DOHH2 (cell line): ENCODE measurements around the gene ADM5.

Experiments used
- H3F3A ChIP-seq: fragments of 200-600 bp; sonication (generic), shearing (Covaris generic); 2 replicates; pipeline ENCODE4 v1.6.0; 2016; ENCODE audit warnings: antibody characterized with exemption, mild to moderate bottlenecking; ENCODE audit not compliant: control insufficient read depth, insufficient read depth
- H3K27ac ChIP-seq: fragments of 200-600 bp; sonication (generic); 2 replicates; pipeline ENCODE4 v1.5.1; 2014; ENCODE audit warnings: low read depth, mild to moderate bottlenecking, low read length, moderate library complexity
- H3K27me3 ChIP-seq: fragments of 200-600 bp; sonication (generic); 2 replicates; pipeline ENCODE4 v1.6.1; 2014; ENCODE audit warnings: mild to moderate bottlenecking, low read length, mixed read lengths; ENCODE audit not compliant: control insufficient read depth
- H3K36me3 ChIP-seq: fragments of 200-600 bp; sonication (generic); 2 replicates; pipeline ENCODE4 v1.6.1; 2014; ENCODE audit warnings: mild to moderate bottlenecking, low read length, moderate library complexity, mixed read lengths; ENCODE audit not compliant: control insufficient read depth
- H3K4me1 ChIP-seq: fragments of 200-600 bp; sonication (generic); 2 replicates; pipeline ENCODE4 v1.6.1; 2014; ENCODE audit warnings: mild to moderate bottlenecking, low read length, mixed read lengths; ENCODE audit not compliant: control insufficient read depth
- H3K4me2 ChIP-seq: fragments of 200-600 bp; sonication (generic); 2 replicates; pipeline ENCODE4 v1.6.0; 2014; ENCODE audit warnings: mild to moderate bottlenecking, low read length, moderate library complexity
- H3K4me3 ChIP-seq: fragments of 200-600 bp; sonication (generic); 2 replicates; pipeline ENCODE4 v1.5.1; 2014; ENCODE audit warnings: mild to moderate bottlenecking, low read length, mixed read lengths
- H3K79me2 ChIP-seq: fragments of 200-600 bp; sonication (generic); 2 replicates; pipeline ENCODE4 v1.6.1; 2014; ENCODE audit warnings: mild to moderate bottlenecking, low read length, mixed read lengths; ENCODE audit not compliant: control insufficient read depth
- H3K9me2 ChIP-seq: fragments of 200-600 bp; sonication (generic); replicated peaks from 2 replicates; pipeline ENCODE4 v1.6.1; 2014; ENCODE audit warnings: mild to moderate bottlenecking, low read length, mixed read lengths; ENCODE audit not compliant: control insufficient read depth
- H3K9me3 ChIP-seq: fragments of 200-600 bp; sonication (generic); 2 replicates; pipeline ENCODE4 v1.6.1; 2014; ENCODE audit warnings: antibody characterized with exemption, low read length, mixed read lengths; ENCODE audit not compliant: control insufficient read depth, insufficient read depth
- H4K20me1 ChIP-seq: fragments of 200-600 bp; sonication (generic); 2 replicates; pipeline ENCODE4 v1.6.0; 2014; ENCODE audit warnings: low read depth, mild to moderate bottlenecking, antibody characterized with exemption, low read length, moderate library complexity; ENCODE audit not compliant: control insufficient read depth, insufficient read depth
- CTCF ChIP-seq: fragments of 200-600 bp; sonication (generic); IDR thresholded peaks from one replicate; pipeline ENCODE4 v1.5.1; 2014; ENCODE audit warnings: antibody characterized with exemption, mild to moderate bottlenecking, low read depth, low read length; ENCODE audit not compliant: poor library complexity, severe bottlenecking
- EZH2phosphoT487 ChIP-seq: fragments of 200-600 bp; sonication (generic); IDR thresholded peaks from 2 replicates; pipeline ENCODE4 v1.6.1; 2017; ENCODE audit warnings: borderline replicate concordance, mild to moderate bottlenecking, antibody characterized with exemption, low read length, moderate library complexity, mixed read lengths

Gene ADM5

GRCh38 chr19:49690656-49691242 is 1.4 kb downstream of the ADM5 start, which contains the start of gene CPT1C:
Gene CPT1C (plus strand): TSS chr19:49691116. CDS start chr19:49692253, 1,137 bp downstream.
- Histone ChIP-seq H3K27ac (no peak within 1 kb of the TSS), H3K4me3 (no peak within 1 kb of the TSS)

GRCh38 chr19:49691243-49692146 is 2.1 kb downstream of the ADM5 start:
- Histone ChIP-seq H3F3A (no peaks in the 10 kb centered on the region; the same call in 1 of the 2 replicates), H3K27me3 (no peaks in the 10 kb centered on the region), H3K4me1 (peaks cover 9% of the 10 kb centered on the region), H3K36me3 (peaks cover 40% of the 10 kb centered on the region), H3K27ac (no peak overlapping the region), H3K4me3 (no peak overlapping the region), H4K20me1 (no peaks in the 10 kb centered on the region), H3K9me3 (no peaks in the 10 kb centered on the region), H3K4me2 (no peak overlapping the region), H3K9me2 (no peaks in the 10 kb centered on the region), H3K79me2 (no peaks in the 10 kb centered on the region)
- no peak for TF ChIP-seq EZH2phosphoT487
- TF ChIP-seq CTCF: no peak

More at GRCh38 chr19:49690656-49691242, 1.4 kb downstream of the ADM5 start, which contains the start of gene CPT1C:
- H3K79me2 ChIP-seq: no peaks in the 10 kb centered on the region
- H3K9me3 ChIP-seq: no peaks in the 10 kb centered on the region
- peaks cover 3% of the 10 kb centered on the region; the same call in 1 of the 2 replicates for H4K20me1 ChIP-seq
- H3K27me3 ChIP-seq: no peaks in the 10 kb centered on the region
- H3K4me1 ChIP-seq: peaks cover 9% of the 10 kb centered on the region
- TF ChIP-seq CTCF (no peak), EZH2phosphoT487 (no peak)
- peaks cover 47% of the 10 kb centered on the region for H3K36me3 ChIP-seq
- H3F3A ChIP-seq: no peaks in the 10 kb centered on the region; the same call in 1 of the 2 replicates
- no peak within 1 kb of the TSS for H3K4me2 ChIP-seq
- no peaks in the 10 kb centered on the region for H3K9me2 ChIP-seq

GRCh38 chr19:49692147-49692506 is 2.7 kb downstream of the ADM5 start:
- TF ChIP-seq CTCF: no peak
- TF ChIP-seq EZH2phosphoT487: no peak
- H3F3A ChIP-seq: no peaks in the 10 kb centered on the region; the same call in 1 of the 2 replicates
- H3K4me1 ChIP-seq: peaks cover 9% of the 10 kb centered on the region
- no peak overlapping the region for H3K4me3 ChIP-seq
- H3K36me3 ChIP-seq: peaks cover 36% of the 10 kb centered on the region
- no peaks in the 10 kb centered on the region for H3K9me2 ChIP-seq
- H3K9me3 ChIP-seq: no peaks in the 10 kb centered on the region
- no peaks in the 10 kb centered on the region for H3K79me2 ChIP-seq
- no peak overlapping the region for H3K4me2 ChIP-seq
- H3K27ac ChIP-seq: no peak overlapping the region
- H4K20me1 ChIP-seq: no peaks in the 10 kb centered on the region
- H3K27me3 ChIP-seq: no peaks in the 10 kb centered on the region
